ENCODE measurements around the gene SLC22A1. TPM values are rescaled to one million over a fixed set of nuclear protein-coding genes. Genes with fewer than 3 reads are reported as not detected.

Gene SLC22A1
- total and polyA plus RNA-seq, 10 of the 15 experiments (the other 5 are each of a cell fraction or from before 2014, with no cell fraction given) = 0.09 to 0.28 (median 0.15) TPM; not detected in 3

DNA sequence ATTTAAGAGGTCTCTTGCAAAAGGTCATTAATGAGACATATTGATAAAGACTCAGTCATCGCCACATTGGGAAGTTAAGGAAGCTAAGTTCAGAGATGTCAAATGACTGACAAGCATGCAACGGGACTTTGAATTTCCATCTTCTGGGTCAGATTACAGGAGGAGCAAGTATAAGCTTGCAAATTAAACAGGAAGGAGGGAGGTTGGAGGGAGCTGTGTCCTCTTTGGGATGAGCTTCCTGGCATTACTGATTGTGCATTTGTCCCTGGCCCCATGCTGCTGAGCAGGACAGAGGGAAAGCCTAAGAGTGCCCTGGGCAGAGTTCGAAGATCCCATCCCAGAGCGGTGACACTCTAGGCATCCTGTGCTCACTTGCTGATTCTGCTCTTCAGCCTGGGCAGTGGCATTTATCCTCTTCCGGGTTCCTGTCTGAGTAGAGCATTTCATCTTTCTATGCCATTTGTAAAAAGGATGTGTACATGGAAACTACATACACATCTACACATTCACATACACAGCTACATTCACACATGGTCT, 40.5 kb downstream of the SLC22A1 start:
- Histone ChIP-seq H3K4me3 (no peak overlapping the region), H3K4me2 (ENCODE audit: control insufficient read depth, insufficient read depth) (no peak overlapping the region), H3K27ac (ENCODE audit: control insufficient read depth, insufficient read depth) (no peak overlapping the region), H3K79me2 (ENCODE audit: control insufficient read depth, insufficient read depth, low read length) (no peaks in the 10 kb centered on the region), H3K36me3 (ENCODE audit: control insufficient read depth in 2 of 2, insufficient read depth in 2 of 2, low read length in 1 of 2) (no peaks in the 10 kb centered on the region), H3K27me3 (replicated peaks in 1 of 2; ENCODE audit: control insufficient read depth in 2 of 2, insufficient read depth in 2 of 2, low read length in 1 of 2) (no peaks in the 10 kb centered on the region), H3K9ac (ENCODE audit: control insufficient read depth, insufficient read depth, low read length) (no peak overlapping the region), H4K20me1 (ENCODE audit: control insufficient read depth, insufficient read depth) (no peaks in the 10 kb centered on the region), H3K4me1 (ENCODE audit: control insufficient read depth, insufficient read depth, low read length) (no peaks in the 10 kb centered on the region), H2AFZ (ENCODE audit: control insufficient read depth, low read depth, low read length) (no peak overlapping the region), H3K9me3 (replicated peaks; ENCODE audit: control insufficient read depth, insufficient read depth, low read length) (no peaks in the 10 kb centered on the region)
- RAD21 ChIA-PET (ENCODE audit: unreplicated experiment) = no interaction called here
- ATAC-seq (no peak), DNase-seq (ENCODE audit: low read depth, low spot score) (no peak), FAIRE-seq (no peak)
- WGBS (ENCODE audit: insufficient coverage, insufficient replicate concordance, low lambda C conversion rate, missing lambda C conversion rate) = 70% methylated on average over 5 of the region's 5 CpGs
- no TSS peak for BruUV-seq (replicated peaks)
- CTCF ChIA-PET = interaction anchor here (0.6 to 1.2 kb wide), 3 partner anchors 131 to 293 kb away, joined by 3 read pairs; no protein-coding TSS in a partner anchor
- in situ Hi-C loops (cut with MboI) (no loop called here), intact Hi-C loops (cut with micrococcal nuclease; ENCODE audit: unreplicated experiment) (no loop called here)
- POLR2A ChIA-PET = no interaction called here
- SMC1A ChIA-PET (ENCODE audit: uncharacterized antibody, unreplicated experiment) = interaction anchor here (1.6 kb wide), 1 partner anchor 9 kb away, joined by 4 read pairs; no protein-coding TSS in a partner anchor
- TF ChIP-seq, protein P1, sequence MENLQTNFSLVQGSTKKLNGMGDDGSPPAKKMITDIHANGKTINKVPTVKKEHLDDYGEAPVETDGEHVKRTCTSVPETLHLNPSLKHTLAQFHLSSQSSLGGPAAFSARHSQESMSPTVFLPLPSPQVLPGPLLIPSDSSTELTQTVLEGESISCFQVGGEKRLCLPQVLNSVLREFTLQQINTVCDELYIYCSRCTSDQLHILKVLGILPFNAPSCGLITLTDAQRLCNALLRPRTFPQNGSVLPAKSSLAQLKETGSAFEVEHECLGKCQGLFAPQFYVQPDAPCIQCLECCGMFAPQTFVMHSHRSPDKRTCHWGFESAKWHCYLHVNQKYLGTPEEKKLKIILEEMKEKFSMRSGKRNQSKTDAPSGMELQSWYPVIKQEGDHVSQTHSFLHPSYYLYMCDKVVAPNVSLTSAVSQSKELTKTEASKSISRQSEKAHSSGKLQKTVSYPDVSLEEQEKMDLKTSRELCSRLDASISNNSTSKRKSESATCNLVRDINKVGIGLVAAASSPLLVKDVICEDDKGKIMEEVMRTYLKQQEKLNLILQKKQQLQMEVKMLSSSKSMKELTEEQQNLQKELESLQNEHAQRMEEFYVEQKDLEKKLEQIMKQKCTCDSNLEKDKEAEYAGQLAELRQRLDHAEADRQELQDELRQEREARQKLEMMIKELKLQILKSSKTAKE (IDR thresholded peaks at IDR 0.05; ENCODE audit: low read depth, poor library complexity, severe bottlenecking) = no peak
- TF ChIP-seq MEF2B (IDR thresholded peaks at IDR 0.05; ENCODE audit: partially characterized antibody, poor library complexity, severe bottlenecking) = no peak
- TF ChIP-seq HCFC1 (IDR thresholded peaks at IDR 0.05; ENCODE audit: low read length) = no peak
- TF ChIP-seq, protein P2, sequence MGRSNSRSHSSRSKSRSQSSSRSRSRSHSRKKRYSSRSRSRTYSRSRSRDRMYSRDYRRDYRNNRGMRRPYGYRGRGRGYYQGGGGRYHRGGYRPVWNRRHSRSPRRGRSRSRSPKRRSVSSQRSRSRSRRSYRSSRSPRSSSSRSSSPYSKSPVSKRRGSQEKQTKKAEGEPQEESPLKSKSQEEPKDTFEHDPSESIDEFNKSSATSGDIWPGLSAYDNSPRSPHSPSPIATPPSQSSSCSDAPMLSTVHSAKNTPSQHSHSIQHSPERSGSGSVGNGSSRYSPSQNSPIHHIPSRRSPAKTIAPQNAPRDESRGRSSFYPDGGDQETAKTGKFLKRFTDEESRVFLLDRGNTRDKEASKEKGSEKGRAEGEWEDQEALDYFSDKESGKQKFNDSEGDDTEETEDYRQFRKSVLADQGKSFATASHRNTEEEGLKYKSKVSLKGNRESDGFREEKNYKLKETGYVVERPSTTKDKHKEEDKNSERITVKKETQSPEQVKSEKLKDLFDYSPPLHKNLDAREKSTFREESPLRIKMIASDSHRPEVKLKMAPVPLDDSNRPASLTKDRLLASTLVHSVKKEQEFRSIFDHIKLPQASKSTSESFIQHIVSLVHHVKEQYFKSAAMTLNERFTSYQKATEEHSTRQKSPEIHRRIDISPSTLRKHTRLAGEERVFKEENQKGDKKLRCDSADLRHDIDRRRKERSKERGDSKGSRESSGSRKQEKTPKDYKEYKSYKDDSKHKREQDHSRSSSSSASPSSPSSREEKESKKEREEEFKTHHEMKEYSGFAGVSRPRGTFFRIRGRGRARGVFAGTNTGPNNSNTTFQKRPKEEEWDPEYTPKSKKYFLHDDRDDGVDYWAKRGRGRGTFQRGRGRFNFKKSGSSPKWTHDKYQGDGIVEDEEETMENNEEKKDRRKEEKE (IDR thresholded peaks at IDR 0.05) = no peak
- no peak for TF ChIP-seq EP300 (IDR thresholded peaks at IDR 0.05; ENCODE audit: borderline replicate concordance in 1 of 2, control insufficient read depth in 1 of 2, low read depth in 2 of 2, low read length in 2 of 2)
- no peak for TF ChIP-seq ZNF384 (IDR thresholded peaks at IDR 0.05; ENCODE audit: borderline replicate concordance, low read depth, low read length)
- no peak for TF ChIP-seq EED (IDR thresholded peaks at IDR 0.05; ENCODE audit: low read depth)
- TF ChIP-seq HDAC6 (IDR thresholded peaks at IDR 0.05; ENCODE audit: unreplicated experiment) = no peak
- no peak for TF ChIP-seq KAT2A (conservative IDR thresholded peaks at IDR 0.05; ENCODE audit: control insufficient read depth, low read depth, low read length)
- TF ChIP-seq, protein P3, sequence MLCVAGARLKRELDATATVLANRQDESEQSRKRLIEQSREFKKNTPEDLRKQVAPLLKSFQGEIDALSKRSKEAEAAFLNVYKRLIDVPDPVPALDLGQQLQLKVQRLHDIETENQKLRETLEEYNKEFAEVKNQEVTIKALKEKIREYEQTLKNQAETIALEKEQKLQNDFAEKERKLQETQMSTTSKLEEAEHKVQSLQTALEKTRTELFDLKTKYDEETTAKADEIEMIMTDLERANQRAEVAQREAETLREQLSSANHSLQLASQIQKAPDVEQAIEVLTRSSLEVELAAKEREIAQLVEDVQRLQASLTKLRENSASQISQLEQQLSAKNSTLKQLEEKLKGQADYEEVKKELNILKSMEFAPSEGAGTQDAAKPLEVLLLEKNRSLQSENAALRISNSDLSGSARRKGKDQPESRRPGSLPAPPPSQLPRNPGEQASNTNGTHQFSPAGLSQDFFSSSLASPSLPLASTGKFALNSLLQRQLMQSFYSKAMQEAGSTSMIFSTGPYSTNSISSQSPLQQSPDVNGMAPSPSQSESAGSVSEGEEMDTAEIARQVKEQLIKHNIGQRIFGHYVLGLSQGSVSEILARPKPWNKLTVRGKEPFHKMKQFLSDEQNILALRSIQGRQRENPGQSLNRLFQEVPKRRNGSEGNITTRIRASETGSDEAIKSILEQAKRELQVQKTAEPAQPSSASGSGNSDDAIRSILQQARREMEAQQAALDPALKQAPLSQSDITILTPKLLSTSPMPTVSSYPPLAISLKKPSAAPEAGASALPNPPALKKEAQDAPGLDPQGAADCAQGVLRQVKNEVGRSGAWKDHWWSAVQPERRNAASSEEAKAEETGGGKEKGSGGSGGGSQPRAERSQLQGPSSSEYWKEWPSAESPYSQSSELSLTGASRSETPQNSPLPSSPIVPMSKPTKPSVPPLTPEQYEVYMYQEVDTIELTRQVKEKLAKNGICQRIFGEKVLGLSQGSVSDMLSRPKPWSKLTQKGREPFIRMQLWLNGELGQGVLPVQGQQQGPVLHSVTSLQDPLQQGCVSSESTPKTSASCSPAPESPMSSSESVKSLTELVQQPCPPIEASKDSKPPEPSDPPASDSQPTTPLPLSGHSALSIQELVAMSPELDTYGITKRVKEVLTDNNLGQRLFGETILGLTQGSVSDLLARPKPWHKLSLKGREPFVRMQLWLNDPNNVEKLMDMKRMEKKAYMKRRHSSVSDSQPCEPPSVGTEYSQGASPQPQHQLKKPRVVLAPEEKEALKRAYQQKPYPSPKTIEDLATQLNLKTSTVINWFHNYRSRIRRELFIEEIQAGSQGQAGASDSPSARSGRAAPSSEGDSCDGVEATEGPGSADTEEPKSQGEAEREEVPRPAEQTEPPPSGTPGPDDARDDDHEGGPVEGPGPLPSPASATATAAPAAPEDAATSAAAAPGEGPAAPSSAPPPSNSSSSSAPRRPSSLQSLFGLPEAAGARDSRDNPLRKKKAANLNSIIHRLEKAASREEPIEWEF (IDR thresholded peaks at IDR 0.05; ENCODE audit: insufficient replicate concordance, low read depth, low read length) = no peak
- TF ChIP-seq SIX5 (IDR thresholded peaks at IDR 0.05; ENCODE audit: low read depth, low read length, severe bottlenecking) = no peak

All from GM12878 (cell line).